ENCODE data around the gene LGALS7.
"Not testable (repeated sequence)": the region's sequence is repeated elsewhere in the genome, so short reads cannot be mapped to it uniquely, and the experiment has no call there.

The LGALS7 gene

GRCh38 chr19:38799104-38799503 is 25.8 kb upstream of the LGALS7 start:
- DNase-seq: no peak

- DNase-seq: not testable (repeated sequence)
Measured at GRCh38 chr19:38797781-38798180, 24.5 kb upstream of the LGALS7 start.

GRCh38 chr19:38796154-38796553 is 22.8 kb upstream of the LGALS7 start:
- no peak for DNase-seq

GRCh38 chr19:38795549-38795948 is 22.2 kb upstream of the LGALS7 start:
- DNase-seq: no peak

- DNase-seq: no peak
Measured at GRCh38 chr19:38793671-38794070, 20.4 kb upstream of the LGALS7 start.

- no peak for DNase-seq
Measured at GRCh38 chr19:38793177-38793576, 19.9 kb upstream of the LGALS7 start.

- DNase-seq: peak; percentile 17
Measured at GRCh38 chr19:38792250-38793111, 19.2 kb upstream of the LGALS7 start.

GRCh38 chr19:38791451-38792064 is 18.2 kb upstream of the LGALS7 start:
- not testable (repeated sequence) for DNase-seq

GRCh38 chr19:38790507-38791403 is 17.4 kb upstream of the LGALS7 start:
- not testable (repeated sequence) for DNase-seq

- no peak for DNase-seq
Measured at GRCh38 chr19:38788478-38789243, 15.3 kb upstream of the LGALS7 start, which contains the start of gene LGALS7B. LGALS7B (plus strand) TSS chr19:38789200; CDS start chr19:38789227, 27 bp downstream.

- no peak for DNase-seq
Measured at GRCh38 chr19:38786572-38787265, 13.4 kb upstream of the LGALS7 start.

- not testable (repeated sequence) for DNase-seq
Measured at GRCh38 chr19:38786061-38786460, 12.7 kb upstream of the LGALS7 start.

- no peak for DNase-seq
Measured at GRCh38 chr19:38785187-38785699, 11.9 kb upstream of the LGALS7 start.

GRCh38 chr19:38784224-38784623 is 10.9 kb upstream of the LGALS7 start:
- DNase-seq: no peak

GRCh38 chr19:38782212-38782611 is 8.9 kb upstream of the LGALS7 start:
- DNase-seq: not testable (repeated sequence)

GRCh38 chr19:38781058-38781457 is 7.7 kb upstream of the LGALS7 start:
- DNase-seq: no peak

GRCh38 chr19:38780443-38780842 is 7.1 kb upstream of the LGALS7 start:
- no peak for DNase-seq

- no peak for DNase-seq
Measured at GRCh38 chr19:38778733-38779132, 5.4 kb upstream of the LGALS7 start.

GRCh38 chr19:38774181-38774950 is 1.0 kb upstream of the LGALS7 start:
- DNase-seq: no peak

- not testable (repeated sequence) for DNase-seq
Measured at GRCh38 chr19:38771569-38771968, 1.7 kb downstream of the LGALS7 start.

GRCh38 chr19:38770949-38771275 is 2.4 kb downstream of the LGALS7 start:
- DNase-seq: not testable (repeated sequence)

All from effector CD8-positive, alpha-beta T cell (primary cell).